PC-3 (cell line): ENCODE data around the gene SMOC2. TPM values are rescaled to one million over a fixed set of nuclear protein-coding genes. Genes with fewer than 3 reads are reported as not detected.

Experiments
- ATAC-seq: fragments of 200-7000 bp; cut with Tn5 transposase; 2 replicates; pipeline ENCODE4 v1.9.1; 2020; ENCODE audit warnings: mild to moderate bottlenecking, moderate library complexity
- BruUV-seq: library from RNA; stranded (reverse); fragments of 400-500 nt; replicated peaks from 2 replicates; lab custom pipeline; 2021; lab: Mats Ljungman, UMichigan
- CTCF ChIA-PET: fragments of 300-600 bp; sonication (Branson Sonifier 250); formaldehyde crosslinking; loops from one replicate; lab custom pipeline; 2022; ENCODE audit warnings: antibody characterized with exemption; lab: Charles Lee
- POLR2A ChIA-PET: fragments of 300-600 bp; sonication (Branson Sonifier 250); formaldehyde crosslinking; loops from one replicate; lab custom pipeline; 2022; ENCODE audit warnings: antibody characterized with exemption; ENCODE audit not compliant: unreplicated experiment; lab: Charles Lee
- DNase-seq: peaks from one replicate; pipeline ENCODE4 v3.0.0-alpha.2; 2015
- H2AFZ ChIP-seq: fragments of 300-600 bp; sonication (generic); 2 replicates; pipeline ENCODE4 v1.6.0; 2016; ENCODE audit warnings: antibody characterized with exemption, low read length
- H3F3A ChIP-seq: fragments of 300-600 bp; sonication (generic); one replicate; pipeline ENCODE4 v1.6.0; 2017; ENCODE audit warnings: antibody characterized with exemption, low read length, control low read depth, mild to moderate bottlenecking; ENCODE audit not compliant: unreplicated experiment
- H3K27ac ChIP-seq: fragments of 300-600 bp; sonication (generic); 2 replicates; pipeline ENCODE4 v1.5.1; 2016; ENCODE audit warnings: mild to moderate bottlenecking, low read length
- H3K27me3 ChIP-seq: fragments of 300-600 bp; sonication (generic); 2 replicates; pipeline ENCODE4 v1.6.1; 2016; ENCODE audit warnings: low read length, mixed read lengths
- H3K36me3 ChIP-seq: fragments of 300-600 bp; sonication (generic); 2 replicates; pipeline ENCODE4 v1.6.1; 2016; ENCODE audit warnings: low read depth, mixed run types, low read length, mixed read lengths
- H3K4me1 ChIP-seq: fragments of 300-600 bp; sonication (generic); 2 replicates; pipeline ENCODE4 v1.5.1; 2016; ENCODE audit warnings: low read length; ENCODE audit not compliant: insufficient read depth
- H3K4me2 ChIP-seq: fragments of 300-600 bp; sonication (generic); 2 replicates; pipeline ENCODE4 v1.6.0; 2016; ENCODE audit warnings: low read length
- H3K4me3 ChIP-seq: fragments of 300-600 bp; sonication (generic); 2 replicates; pipeline ENCODE4 v1.5.1; 2016; ENCODE audit warnings: mild to moderate bottlenecking, low read length, mixed read lengths
- H3K79me2 ChIP-seq: fragments of 300-600 bp; sonication (generic); 2 replicates; pipeline ENCODE4 v1.6.1; 2017; ENCODE audit warnings: low read length, mixed read lengths
- H3K9ac ChIP-seq: fragments of 300-600 bp; sonication (generic); 2 replicates; pipeline ENCODE4 v1.6.0; 2016; ENCODE audit warnings: mild to moderate bottlenecking, low read length
- H3K9me2 ChIP-seq: fragments of 300-600 bp; sonication (generic); replicated peaks from 2 replicates; pipeline ENCODE4 v1.6.1; 2016; ENCODE audit warnings: mixed run types, low read length, mixed read lengths
- H3K9me3 ChIP-seq: fragments of 300-600 bp; sonication (generic); 2 replicates; pipeline ENCODE4 v1.6.1; 2016; ENCODE audit warnings: low read length, mixed read lengths
- H4K20me1 ChIP-seq: fragments of 300-600 bp; sonication (generic); 2 replicates; pipeline ENCODE4 v1.6.1; 2016; ENCODE audit warnings: low read length, mixed read lengths
- CTCF ChIP-seq: fragments of 300-600 bp; sonication (generic); conservative IDR thresholded peaks from 2 replicates; pipeline ENCODE4 v1.5.1; 2017; ENCODE audit warnings: antibody characterized with exemption, low read depth, mild to moderate bottlenecking, low read length
- EZH2 ChIP-seq: fragments of 300-600 bp; sonication (generic); IDR thresholded peaks from one replicate; pipeline ENCODE4 v1.6.1; 2017; ENCODE audit warnings: antibody characterized with exemption, mild to moderate bottlenecking, low read length; ENCODE audit not compliant: unreplicated experiment
- EZH2phosphoT487 ChIP-seq: fragments of 300-600 bp; sonication (generic); IDR thresholded peaks from 2 replicates; pipeline ENCODE4 v1.6.1; 2018; ENCODE audit warnings: mild to moderate bottlenecking, antibody characterized with exemption, low read length, borderline replicate concordance
- intact Hi-C: fragments of 100-400 bp; cut with micrococcal nuclease; formaldehyde crosslinking; loops from 2 replicates; pipeline ENCODE4 v1.9.0; 2023
- total RNA-seq: library from RNA; depleted of rRNA; stranded (reverse); fragments of >200 nt; gene quantifications from 2 replicates; pipeline ENCODE4 v1.2.3, GENCODE V29; 2014

SMOC2 gene
- total RNA-seq, 1 experiment from 2014 or later = not detected

GRCh38 chr6:168558686-168559085 lies 117.7 kb downstream of the SMOC2 start:
- BruUV-seq = no TSS peak
- H4K20me1 ChIP-seq = no peaks in the 10 kb centered on the region
- no peaks in the 10 kb centered on the region for H3K9me2 ChIP-seq
- ChIA-PET POLR2A (no interaction called here), CTCF (no interaction called here)
- H2AFZ ChIP-seq = no peak overlapping the region
- H3K27ac ChIP-seq = no peak overlapping the region
- intact Hi-C loops = no loop called here
- DNase-seq = no peak
- no peak for TF ChIP-seq EZH2
- no peak for TF ChIP-seq EZH2phosphoT487
- no peak for TF ChIP-seq CTCF
- H3K4me2 ChIP-seq = no peak overlapping the region
- H3K9me3 ChIP-seq = no peaks in the 10 kb centered on the region
- no peak for ATAC-seq
- H3K9ac ChIP-seq = no peak overlapping the region
- H3K79me2 ChIP-seq = no peaks in the 10 kb centered on the region
- no peaks in the 10 kb centered on the region for H3F3A ChIP-seq
- H3K36me3 ChIP-seq = no peaks in the 10 kb centered on the region
- no peak overlapping the region for H3K4me3 ChIP-seq
- H3K4me1 ChIP-seq = no peaks in the 10 kb centered on the region
- no peaks in the 10 kb centered on the region for H3K27me3 ChIP-seq

GRCh38 chr6:168559574-168560098 lies 118.7 kb downstream of the SMOC2 start:
- ChIA-PET CTCF (no interaction called here), POLR2A (no interaction called here)
- no TSS peak for BruUV-seq
- H3K27me3 ChIP-seq = no peaks in the 10 kb centered on the region
- H3K4me2 ChIP-seq = no peak overlapping the region
- intact Hi-C loops = no loop called here
- H3K4me3 ChIP-seq = no peak overlapping the region
- ATAC-seq = no peak
- H4K20me1 ChIP-seq = no peaks in the 10 kb centered on the region
- H2AFZ ChIP-seq = no peak overlapping the region
- no peak overlapping the region for H3K27ac ChIP-seq
- no peak overlapping the region for H3K9ac ChIP-seq
- TF ChIP-seq CTCF (no peak), EZH2phosphoT487 (no peak), EZH2 (no peak)
- no peak for DNase-seq
- H3F3A ChIP-seq = no peaks in the 10 kb centered on the region
- H3K9me3 ChIP-seq = no peaks in the 10 kb centered on the region
- H3K36me3 ChIP-seq = no peaks in the 10 kb centered on the region
- no peaks in the 10 kb centered on the region for H3K79me2 ChIP-seq
- H3K4me1 ChIP-seq = no peaks in the 10 kb centered on the region
- H3K9me2 ChIP-seq = no peaks in the 10 kb centered on the region

- TF ChIP-seq EZH2 (no peak), CTCF (no peak), EZH2phosphoT487 (no peak)
- Histone ChIP-seq H3F3A (no peaks in the 10 kb centered on the region), H3K79me2 (no peaks in the 10 kb centered on the region), H3K4me3 (no peak overlapping the region), H3K9me2 (no peaks in the 10 kb centered on the region), H3K9me3 (no peaks in the 10 kb centered on the region), H3K4me2 (no peak overlapping the region), H4K20me1 (no peaks in the 10 kb centered on the region), H3K27ac (no peak overlapping the region), H3K9ac (no peak overlapping the region), H3K27me3 (no peaks in the 10 kb centered on the region), H2AFZ (no peak overlapping the region), H3K36me3 (no peaks in the 10 kb centered on the region), H3K4me1 (no peaks in the 10 kb centered on the region)
- ChIA-PET CTCF (no interaction called here), POLR2A (no interaction called here)
- DNase-seq (no peak), ATAC-seq (no peak)
- BruUV-seq = no TSS peak
- intact Hi-C loops = no loop called here
Observed at GRCh38 chr6:168560126-168560525, 119.1 kb downstream of the SMOC2 start.
